Fibroblast of lung (primary cell): Measurements from ENCODE around the gene ARID1B.
"Not testable (repeated sequence)": the region's sequence is repeated elsewhere in the genome, so short reads cannot be mapped to it uniquely, and the experiment has no call there.

Source experiments
- CTCF ChIP-seq, 2 donors: IDR thresholded peaks in 1 of 2; conservative IDR thresholded peaks in 1 of 2; 1 replicate in 1 of 2; 2 replicates in 1 of 2; pipeline ENCODE4 v1.5.1; 2011 to 2012; ENCODE audit warnings: low read length in 2 of 2, control low read depth in 1 of 2, inconsistent platforms in 1 of 2, low read depth in 1 of 2, mild to moderate bottlenecking in 1 of 2
- EZH2 ChIP-seq: IDR thresholded peaks from 2 replicates; pipeline ENCODE4 v1.5.1; 2012; ENCODE audit warnings: low read length, control low read depth, mild to moderate bottlenecking; ENCODE audit errors: missing control alignments

- not testable (repeated sequence) for TF ChIP-seq CTCF (conservative IDR thresholded peaks at IDR 0.05 in 1 of 2, IDR thresholded peaks at IDR 0.05 in 1 of 2; ENCODE audit: low read depth in 1 of 2, low read length in 2 of 2); EZH2
Observed at GRCh38 chr6:157147054-157148026, 370.2 kb downstream of the ARID1B start.
